K562 (cell line): ENCODE data around the gene CSNK2A1.

Source experiments
- FOS ChIP-seq: IDR thresholded peaks from 3 replicates; pipeline ENCODE4 v1.6.1; 2011; ENCODE audit not compliant: insufficient read length; ENCODE audit errors: extremely low read depth
- FOXJ3 ChIP-seq: sonication (generic); formaldehyde crosslinking; IDR thresholded peaks from 2 replicates; pipeline ENCODE4 v1.4.0; 2020; ENCODE audit warnings: mild to moderate bottlenecking, missing genetic modification reagents
- NFE2L1 ChIP-seq: fragments of 450-650 bp; IDR thresholded peaks from 2 replicates; pipeline ENCODE4 v1.6.1; 2016; ENCODE audit warnings: missing genetic modification characterization, low read depth, mild to moderate bottlenecking, missing compliant biosample characterization, moderate library complexity, borderline replicate concordance
- POLR2A ChIP-seq: fragments of 450-650 bp; conservative IDR thresholded peaks from 2 replicates; pipeline ENCODE4 v1.6.1; 2016
- POLR2AphosphoS2 ChIP-seq: IDR thresholded peaks from 2 replicates; pipeline ENCODE4 v1.6.1; 2012; ENCODE audit warnings: low read length, improper control_type of control experiment
- POLR2AphosphoS5 ChIP-seq: IDR thresholded peaks from 2 replicates; pipeline ENCODE4 v1.6.1; 2011; ENCODE audit warnings: mild to moderate bottlenecking, low read depth, low read length, moderate library complexity; ENCODE audit not compliant: control insufficient read depth, insufficient read depth
- RAD21 ChIP-seq, 2 experiments: fragments of 250-450 bp in 1 of 2; fragments of 450-650 bp in 1 of 2; sonication (Bioruptor Pico) in 1 of 2; formaldehyde crosslinking in 1 of 2; IDR thresholded peaks in 1 of 2; conservative IDR thresholded peaks in 1 of 2; 2 replicates each; pipeline versions ENCODE4 v1.4.0 to v1.8.0; 2020 to 2022; ENCODE audit warnings: mild to moderate bottlenecking in 2 of 2, moderate library complexity in 1 of 2
- SMARCB1 ChIP-seq: IDR thresholded peaks from 2 replicates; pipeline ENCODE4 v1.6.1; 2011; ENCODE audit warnings: improper control_type of control experiment, low read depth; ENCODE audit not compliant: insufficient read length
- SRSF9 ChIP-seq: fragments of 200-400 bp; formaldehyde crosslinking; IDR thresholded peaks from 2 replicates; pipeline ENCODE4 v1.6.1; 2017; ENCODE audit warnings: low read depth, low read length, borderline replicate concordance
- TF ChIP-seq, protein P1 (sequence below), 3 experiments: IDR thresholded peaks in 2 of 3; conservative IDR thresholded peaks in 1 of 3; 2 replicates each; pipeline ENCODE4 v1.5.1; 2011 to 2012; ENCODE audit warnings: low read length in 3 of 3, mild to moderate bottlenecking in 3 of 3, control low read depth in 2 of 3, improper control_type of control experiment in 1 of 3, inconsistent platforms in 1 of 3, low read depth in 1 of 3, mixed read lengths in 1 of 3, moderate library complexity in 1 of 3; ENCODE audit not compliant: insufficient read depth in 2 of 3
- TF ChIP-seq, protein P2 (sequence below): sonication (generic); formaldehyde crosslinking; IDR thresholded peaks from 2 replicates; pipeline ENCODE4 v1.5.0; 2020; ENCODE audit warnings: missing genetic modification reagents
- TF ChIP-seq, protein P3 (sequence below): sonication (generic); formaldehyde crosslinking; IDR thresholded peaks from 2 replicates; pipeline ENCODE4 v1.8.0; 2022; ENCODE audit warnings: mild to moderate bottlenecking, missing genetic modification reagents, borderline replicate concordance

- TF ChIP-seq, protein P1, sequence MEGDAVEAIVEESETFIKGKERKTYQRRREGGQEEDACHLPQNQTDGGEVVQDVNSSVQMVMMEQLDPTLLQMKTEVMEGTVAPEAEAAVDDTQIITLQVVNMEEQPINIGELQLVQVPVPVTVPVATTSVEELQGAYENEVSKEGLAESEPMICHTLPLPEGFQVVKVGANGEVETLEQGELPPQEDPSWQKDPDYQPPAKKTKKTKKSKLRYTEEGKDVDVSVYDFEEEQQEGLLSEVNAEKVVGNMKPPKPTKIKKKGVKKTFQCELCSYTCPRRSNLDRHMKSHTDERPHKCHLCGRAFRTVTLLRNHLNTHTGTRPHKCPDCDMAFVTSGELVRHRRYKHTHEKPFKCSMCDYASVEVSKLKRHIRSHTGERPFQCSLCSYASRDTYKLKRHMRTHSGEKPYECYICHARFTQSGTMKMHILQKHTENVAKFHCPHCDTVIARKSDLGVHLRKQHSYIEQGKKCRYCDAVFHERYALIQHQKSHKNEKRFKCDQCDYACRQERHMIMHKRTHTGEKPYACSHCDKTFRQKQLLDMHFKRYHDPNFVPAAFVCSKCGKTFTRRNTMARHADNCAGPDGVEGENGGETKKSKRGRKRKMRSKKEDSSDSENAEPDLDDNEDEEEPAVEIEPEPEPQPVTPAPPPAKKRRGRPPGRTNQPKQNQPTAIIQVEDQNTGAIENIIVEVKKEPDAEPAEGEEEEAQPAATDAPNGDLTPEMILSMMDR (IDR thresholded peaks at IDR 0.05 in 2 of 3, conservative IDR thresholded peaks at IDR 0.05 in 1 of 3; ENCODE audit: insufficient read depth in 2 of 3, low read depth in 1 of 3, low read length in 3 of 3): no peak
- no peak for TF ChIP-seq NFE2L1
- no peak for TF ChIP-seq POLR2AphosphoS5
- no peak for TF ChIP-seq POLR2AphosphoS2
- TF ChIP-seq, protein P2, sequence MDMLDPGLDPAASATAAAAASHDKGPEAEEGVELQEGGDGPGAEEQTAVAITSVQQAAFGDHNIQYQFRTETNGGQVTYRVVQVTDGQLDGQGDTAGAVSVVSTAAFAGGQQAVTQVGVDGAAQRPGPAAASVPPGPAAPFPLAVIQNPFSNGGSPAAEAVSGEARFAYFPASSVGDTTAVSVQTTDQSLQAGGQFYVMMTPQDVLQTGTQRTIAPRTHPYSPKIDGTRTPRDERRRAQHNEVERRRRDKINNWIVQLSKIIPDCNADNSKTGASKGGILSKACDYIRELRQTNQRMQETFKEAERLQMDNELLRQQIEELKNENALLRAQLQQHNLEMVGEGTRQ (CRISPR knock-in tag): no peak
- TF ChIP-seq SMARCB1: no peak
- no peak for TF ChIP-seq SRSF9
- TF ChIP-seq FOS: no peak
- TF ChIP-seq, protein P3, sequence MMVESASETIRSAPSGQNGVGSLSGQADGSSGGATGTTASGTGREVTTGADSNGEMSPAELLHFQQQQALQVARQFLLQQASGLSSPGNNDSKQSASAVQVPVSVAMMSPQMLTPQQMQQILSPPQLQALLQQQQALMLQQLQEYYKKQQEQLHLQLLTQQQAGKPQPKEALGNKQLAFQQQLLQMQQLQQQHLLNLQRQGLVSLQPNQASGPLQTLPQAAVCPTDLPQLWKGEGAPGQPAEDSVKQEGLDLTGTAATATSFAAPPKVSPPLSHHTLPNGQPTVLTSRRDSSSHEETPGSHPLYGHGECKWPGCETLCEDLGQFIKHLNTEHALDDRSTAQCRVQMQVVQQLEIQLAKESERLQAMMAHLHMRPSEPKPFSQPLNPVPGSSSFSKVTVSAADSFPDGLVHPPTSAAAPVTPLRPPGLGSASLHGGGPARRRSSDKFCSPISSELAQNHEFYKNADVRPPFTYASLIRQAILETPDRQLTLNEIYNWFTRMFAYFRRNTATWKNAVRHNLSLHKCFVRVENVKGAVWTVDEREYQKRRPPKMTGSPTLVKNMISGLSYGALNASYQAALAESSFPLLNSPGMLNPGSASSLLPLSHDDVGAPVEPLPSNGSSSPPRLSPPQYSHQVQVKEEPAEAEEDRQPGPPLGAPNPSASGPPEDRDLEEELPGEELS (CRISPR knock-in tag): no peak
- no peak for TF ChIP-seq FOXJ3 (CRISPR knock-in tag)
- no peak for TF ChIP-seq POLR2A
- TF ChIP-seq RAD21 (CRISPR knock-in tag; conservative IDR thresholded peaks at IDR 0.05 in 1 of 2, IDR thresholded peaks at IDR 0.05 in 1 of 2): no peak
Measured at GRCh38 chr20:528923-529604, 14.5 kb downstream of the CSNK2A1 start.
